Measurements from ENCODE around the gene PLXND1.
A peak's percentile ranks its signal among the peaks of the same experiment; 100 is the strongest.
"Not testable (repeated sequence)": the region's sequence is repeated elsewhere in the genome, so short reads cannot be mapped to it uniquely, and the experiment has no call there.

Gene PLXND1, protein sequence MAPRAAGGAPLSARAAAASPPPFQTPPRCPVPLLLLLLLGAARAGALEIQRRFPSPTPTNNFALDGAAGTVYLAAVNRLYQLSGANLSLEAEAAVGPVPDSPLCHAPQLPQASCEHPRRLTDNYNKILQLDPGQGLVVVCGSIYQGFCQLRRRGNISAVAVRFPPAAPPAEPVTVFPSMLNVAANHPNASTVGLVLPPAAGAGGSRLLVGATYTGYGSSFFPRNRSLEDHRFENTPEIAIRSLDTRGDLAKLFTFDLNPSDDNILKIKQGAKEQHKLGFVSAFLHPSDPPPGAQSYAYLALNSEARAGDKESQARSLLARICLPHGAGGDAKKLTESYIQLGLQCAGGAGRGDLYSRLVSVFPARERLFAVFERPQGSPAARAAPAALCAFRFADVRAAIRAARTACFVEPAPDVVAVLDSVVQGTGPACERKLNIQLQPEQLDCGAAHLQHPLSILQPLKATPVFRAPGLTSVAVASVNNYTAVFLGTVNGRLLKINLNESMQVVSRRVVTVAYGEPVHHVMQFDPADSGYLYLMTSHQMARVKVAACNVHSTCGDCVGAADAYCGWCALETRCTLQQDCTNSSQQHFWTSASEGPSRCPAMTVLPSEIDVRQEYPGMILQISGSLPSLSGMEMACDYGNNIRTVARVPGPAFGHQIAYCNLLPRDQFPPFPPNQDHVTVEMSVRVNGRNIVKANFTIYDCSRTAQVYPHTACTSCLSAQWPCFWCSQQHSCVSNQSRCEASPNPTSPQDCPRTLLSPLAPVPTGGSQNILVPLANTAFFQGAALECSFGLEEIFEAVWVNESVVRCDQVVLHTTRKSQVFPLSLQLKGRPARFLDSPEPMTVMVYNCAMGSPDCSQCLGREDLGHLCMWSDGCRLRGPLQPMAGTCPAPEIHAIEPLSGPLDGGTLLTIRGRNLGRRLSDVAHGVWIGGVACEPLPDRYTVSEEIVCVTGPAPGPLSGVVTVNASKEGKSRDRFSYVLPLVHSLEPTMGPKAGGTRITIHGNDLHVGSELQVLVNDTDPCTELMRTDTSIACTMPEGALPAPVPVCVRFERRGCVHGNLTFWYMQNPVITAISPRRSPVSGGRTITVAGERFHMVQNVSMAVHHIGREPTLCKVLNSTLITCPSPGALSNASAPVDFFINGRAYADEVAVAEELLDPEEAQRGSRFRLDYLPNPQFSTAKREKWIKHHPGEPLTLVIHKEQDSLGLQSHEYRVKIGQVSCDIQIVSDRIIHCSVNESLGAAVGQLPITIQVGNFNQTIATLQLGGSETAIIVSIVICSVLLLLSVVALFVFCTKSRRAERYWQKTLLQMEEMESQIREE (N-terminal part only)

DNA sequence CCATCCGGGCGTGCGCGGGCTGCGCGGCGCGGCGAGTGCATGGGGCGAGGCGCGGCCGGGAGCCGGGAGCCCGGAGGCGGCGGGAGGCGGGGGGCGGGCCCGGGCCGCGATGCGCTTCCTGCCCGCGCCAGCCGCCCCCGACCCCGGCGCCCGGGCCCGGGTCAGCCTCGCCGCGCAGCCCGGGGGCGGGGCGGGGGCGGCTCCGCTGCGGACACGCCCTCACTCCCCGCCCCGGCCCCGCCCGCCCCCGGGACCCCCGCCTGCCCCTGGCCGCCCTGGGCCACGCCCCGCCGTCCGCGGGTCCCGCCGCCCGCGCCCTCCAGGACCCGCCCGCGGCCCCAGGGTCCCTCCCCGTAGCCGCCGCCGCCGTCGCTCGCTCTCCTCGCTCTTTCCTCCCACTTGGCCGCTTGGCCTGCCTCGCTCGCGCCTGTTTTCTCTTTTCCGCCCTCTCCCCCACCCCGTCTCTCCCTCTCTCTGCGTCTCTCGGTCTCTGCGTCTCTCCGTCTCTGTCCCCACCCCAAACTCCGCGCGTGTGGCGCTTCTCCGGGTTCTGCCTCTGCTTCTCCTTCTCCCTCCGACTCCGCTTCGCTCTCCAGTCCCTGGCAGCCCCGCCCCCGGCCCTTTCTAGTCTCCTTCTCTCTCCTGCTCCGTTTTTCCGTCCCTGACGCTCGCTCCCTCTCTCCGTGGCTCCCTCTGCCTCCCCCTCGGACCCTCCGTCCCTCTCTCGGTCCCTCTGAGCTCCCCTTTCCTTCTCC is at the start of gene PLXND1:
Gene PLXND1, minus strand, starts transcription at position 41 of the 755 bp plus-strand sequence. Its CDS starts 37 bp downstream, at position 4.
- peak; percentile 59 for DNase-seq
- in situ Hi-C loops (cut with HindIII; ENCODE audit: low pct_ligation_motif_present, low pct_unique_long_range_greater_than_20kb, low sequenced_read_pairs), result no loop called here

DNA sequence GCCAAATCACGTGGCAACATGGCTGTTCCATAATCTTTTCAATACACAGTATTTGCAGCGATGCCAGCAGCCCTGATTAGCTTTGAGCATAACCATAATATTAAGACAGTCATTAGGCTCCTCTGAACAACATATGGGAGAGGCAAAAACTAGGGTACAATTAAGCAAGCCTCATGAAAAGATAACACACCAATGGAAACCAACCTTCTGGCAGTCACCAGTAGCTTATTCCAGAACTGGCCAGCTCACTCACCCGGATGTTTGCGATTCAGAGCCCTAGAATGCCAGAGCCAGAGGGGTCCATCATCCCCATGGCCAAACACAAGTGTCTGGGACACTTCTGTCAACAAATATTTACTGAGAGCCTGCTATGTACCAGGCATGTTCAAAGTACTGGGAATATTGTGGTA is 48.8 kb upstream of the PLXND1 start:
- in situ Hi-C loops (cut with HindIII; ENCODE audit: low pct_ligation_motif_present, low pct_unique_long_range_greater_than_20kb, low sequenced_read_pairs), result loop anchor here (25.0 kb wide), 1 partner anchor 182 kb away; no protein-coding TSS in a partner anchor
- DNase-seq, result no peak

DNA sequence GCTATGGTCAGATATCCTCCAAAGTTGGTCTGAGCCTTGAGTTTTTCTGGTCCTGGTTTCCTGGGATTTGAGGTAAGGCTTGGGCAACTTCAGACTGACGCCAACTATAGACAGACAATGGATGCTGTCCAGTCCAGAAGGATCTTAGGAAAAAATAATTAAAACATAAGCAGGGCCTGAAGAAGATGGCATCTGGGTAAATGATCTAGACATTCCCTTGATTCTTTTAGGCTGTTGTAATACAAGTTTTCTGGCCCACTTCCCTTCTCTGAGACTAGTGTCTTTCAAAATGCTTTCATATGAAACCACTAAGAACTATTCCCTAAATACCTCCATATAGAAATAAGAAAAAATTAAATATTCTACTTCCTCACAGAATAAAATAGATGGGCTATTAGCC is 47.7 kb upstream of the PLXND1 start:
- DNase-seq, result no peak
- in situ Hi-C loops (cut with HindIII; ENCODE audit: low pct_ligation_motif_present, low pct_unique_long_range_greater_than_20kb, low sequenced_read_pairs), result loop anchor here (25.0 kb wide), 1 partner anchor 183 kb away; no protein-coding TSS in a partner anchor

DNA sequence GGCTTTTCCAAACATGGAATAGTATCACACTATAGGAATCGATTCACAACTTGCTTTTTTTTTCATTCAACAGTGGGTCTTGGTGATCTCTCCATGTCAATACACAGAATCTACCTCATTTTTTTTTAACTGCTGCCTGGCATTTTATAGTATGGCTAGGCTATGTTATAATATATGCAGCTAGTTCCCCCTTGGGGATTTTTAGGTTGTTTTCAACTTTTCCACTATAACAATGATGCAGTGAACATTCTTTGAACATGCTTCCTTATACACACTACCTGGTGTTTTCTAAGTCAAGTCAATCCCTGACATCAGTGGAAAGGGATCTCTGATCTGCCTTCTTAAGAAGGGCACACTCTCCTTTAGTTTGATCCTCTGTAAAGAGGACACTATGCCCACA is 46.5 kb upstream of the PLXND1 start:
- DNase-seq, result no peak
- in situ Hi-C loops (cut with HindIII; ENCODE audit: low pct_ligation_motif_present, low pct_unique_long_range_greater_than_20kb, low sequenced_read_pairs), result loop anchor here (25.0 kb wide), 1 partner anchor 184 kb away; no protein-coding TSS in a partner anchor

DNA sequence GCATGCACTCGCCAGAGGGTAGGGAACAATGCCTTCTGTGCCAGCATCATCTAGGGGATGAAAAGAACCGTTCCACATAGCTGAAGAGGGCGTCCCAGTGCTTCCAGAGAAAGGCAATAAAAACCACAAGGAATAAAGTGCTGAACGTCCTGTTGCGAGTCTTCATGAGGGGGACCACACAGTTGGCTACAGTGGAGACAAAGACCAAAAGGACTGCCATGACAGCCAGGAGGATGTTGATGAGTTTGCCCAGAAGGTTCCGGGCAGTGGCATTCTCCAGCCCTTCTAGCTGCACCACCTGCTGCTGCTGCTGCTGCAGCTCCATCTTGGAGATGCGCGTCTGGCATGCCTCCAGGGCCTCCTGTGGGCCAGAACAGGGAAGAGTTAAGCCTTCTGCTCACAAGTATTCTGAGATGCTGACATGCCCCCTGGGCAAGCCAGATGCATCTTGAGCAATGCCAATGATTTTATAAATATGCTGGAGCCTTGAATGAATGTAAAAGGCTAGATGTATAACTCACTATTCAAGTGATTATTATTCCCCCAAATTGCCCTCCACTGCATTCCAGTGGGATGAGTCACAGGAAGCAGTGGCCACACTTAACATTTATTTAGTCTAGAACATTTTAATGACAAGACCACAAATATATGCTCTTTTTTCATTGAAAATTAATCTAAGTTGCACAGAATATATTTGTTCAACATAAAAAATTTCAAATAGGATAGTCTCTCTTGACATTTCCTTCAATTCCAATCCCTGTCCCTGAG is 45.1 kb upstream of the PLXND1 start:
- in situ Hi-C loops (cut with HindIII; ENCODE audit: low pct_ligation_motif_present, low pct_unique_long_range_greater_than_20kb, low sequenced_read_pairs), result loop anchor here (25.0 kb wide), 1 partner anchor 186 kb away; no protein-coding TSS in a partner anchor
- DNase-seq, result peak; percentile 70

DNA sequence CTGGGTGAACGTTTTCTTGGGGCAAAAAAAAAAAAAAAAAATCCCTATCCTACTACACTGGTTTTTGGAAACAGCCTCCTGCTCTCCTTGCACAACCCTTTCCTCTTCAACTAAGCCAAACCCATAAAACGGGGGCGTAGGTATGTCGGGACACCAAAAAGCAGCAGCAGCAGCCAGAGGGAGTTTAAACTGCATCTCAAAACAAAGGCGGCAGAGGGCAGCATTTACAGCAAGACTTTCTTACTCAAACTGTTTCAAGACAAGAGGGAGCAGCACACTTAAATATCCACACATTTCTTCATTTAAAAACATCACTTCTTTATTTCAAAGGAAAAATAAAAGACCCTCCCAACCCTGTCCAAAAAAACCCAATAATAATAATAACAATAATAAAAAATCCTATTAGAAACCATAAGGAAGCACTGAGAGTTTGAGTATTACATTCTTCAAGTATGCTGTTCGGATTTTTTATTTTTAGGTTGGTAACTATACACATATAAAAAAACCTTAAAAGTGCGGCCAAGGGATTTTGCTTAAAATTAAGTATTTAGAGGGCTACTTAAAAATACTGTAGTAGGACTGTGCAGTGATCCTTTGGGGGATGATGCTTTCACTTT is 43.9 kb upstream of the PLXND1 start:
- in situ Hi-C loops (cut with HindIII; ENCODE audit: low pct_ligation_motif_present, low pct_unique_long_range_greater_than_20kb, low sequenced_read_pairs), result loop anchor here (25.0 kb wide), 1 partner anchor 187 kb away; no protein-coding TSS in a partner anchor
- peak; percentile 59 for DNase-seq

DNA sequence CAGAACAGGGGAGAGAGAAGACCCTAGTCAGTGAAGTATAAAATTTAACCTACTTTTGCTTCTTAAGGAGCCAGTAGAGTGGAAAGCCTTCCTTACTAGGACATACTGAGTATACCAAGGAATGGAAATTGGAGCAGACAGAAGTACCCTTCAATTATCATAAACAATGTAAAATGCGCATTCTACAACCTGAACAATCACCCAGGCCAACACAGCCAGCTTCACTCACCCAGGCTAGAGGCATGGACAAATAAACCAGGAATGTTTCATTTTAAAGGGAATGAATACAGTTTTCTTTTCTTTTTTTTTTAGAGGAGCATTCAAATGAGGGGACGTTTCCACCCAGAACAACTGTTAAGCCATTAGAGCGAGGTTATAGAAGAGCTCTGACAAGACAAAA is 41.9 kb upstream of the PLXND1 start:
- DNase-seq, result no peak
- in situ Hi-C loops (cut with HindIII; ENCODE audit: low pct_ligation_motif_present, low pct_unique_long_range_greater_than_20kb, low sequenced_read_pairs), result no loop called here

DNA sequence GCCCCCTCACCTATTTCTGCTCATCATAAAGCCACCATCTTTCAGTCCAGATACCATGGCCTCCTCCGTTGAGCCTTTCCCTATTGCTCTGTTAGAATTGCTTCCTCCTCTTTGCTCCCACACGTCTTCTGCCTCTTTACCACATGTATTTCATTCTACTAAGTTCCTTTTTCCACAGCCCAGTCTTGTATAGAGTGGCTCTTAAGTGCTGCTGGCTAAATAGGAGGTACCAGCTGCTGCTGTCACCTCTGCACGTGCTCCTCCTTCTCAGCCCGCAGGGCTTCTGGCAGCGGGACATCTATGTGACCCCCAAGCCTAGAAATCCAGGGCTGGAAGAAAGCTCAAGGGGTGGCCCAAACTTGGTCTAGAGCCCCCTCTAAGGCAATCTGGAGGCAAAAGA is 38.8 kb upstream of the PLXND1 start:
- no peak for DNase-seq
- in situ Hi-C loops (cut with HindIII; ENCODE audit: low pct_ligation_motif_present, low pct_unique_long_range_greater_than_20kb, low sequenced_read_pairs), result no loop called here

DNA sequence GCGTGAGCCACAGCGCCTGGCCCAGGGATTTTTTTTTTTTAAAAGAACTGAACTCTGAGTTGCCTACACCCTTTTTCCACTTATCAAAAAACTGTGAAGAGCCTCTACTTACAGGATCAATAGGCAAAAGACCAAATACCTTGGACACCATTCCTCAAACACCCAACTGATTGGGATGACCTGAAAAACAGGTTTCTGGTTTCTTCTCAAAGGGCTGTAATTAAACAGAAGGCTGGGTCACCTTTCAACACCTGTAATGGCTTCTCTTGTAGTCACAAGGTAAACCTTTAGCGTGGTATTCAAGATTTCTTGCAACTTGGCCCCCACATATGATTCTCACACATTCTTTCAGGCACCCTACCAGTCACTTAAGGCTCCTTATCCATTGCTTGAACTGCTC is 38.4 kb upstream of the PLXND1 start:
- DNase-seq, result no peak
- in situ Hi-C loops (cut with HindIII; ENCODE audit: low pct_ligation_motif_present, low pct_unique_long_range_greater_than_20kb, low sequenced_read_pairs), result no loop called here

DNA sequence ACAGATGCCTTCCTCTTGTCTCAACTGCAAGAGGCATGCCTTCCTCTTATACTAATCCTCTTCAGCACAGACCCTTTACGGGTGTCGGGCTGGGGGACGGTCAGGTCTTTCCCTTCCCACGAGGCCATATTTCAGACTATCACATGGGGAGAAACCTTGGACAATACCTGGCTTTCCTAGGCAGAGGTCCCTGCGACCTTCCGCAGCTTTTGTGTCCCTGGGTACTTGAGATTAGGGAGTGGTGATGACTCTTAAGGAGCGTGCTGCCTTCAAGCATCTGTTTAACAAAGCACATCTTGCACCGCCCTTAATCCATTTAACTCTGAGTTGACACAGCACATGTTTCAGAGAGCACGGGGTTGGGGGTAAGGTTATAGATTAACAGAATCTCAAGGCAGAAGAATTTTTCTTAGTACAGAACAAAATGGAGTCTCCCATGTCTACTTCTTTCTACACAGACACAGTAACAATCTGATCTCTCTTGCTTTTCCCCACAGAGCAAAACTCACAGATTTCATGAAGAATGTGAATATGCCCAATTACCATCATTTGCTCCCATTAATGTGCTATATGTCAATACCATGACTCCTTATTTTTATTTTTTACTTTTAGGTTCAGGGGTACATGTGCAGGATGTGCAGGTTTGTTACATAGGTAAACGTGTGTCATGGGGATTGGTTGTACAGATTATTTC is 35.2 kb upstream of the PLXND1 start:
- DNase-seq; in situ Hi-C loops (cut with HindIII; ENCODE audit: low pct_ligation_motif_present, low pct_unique_long_range_greater_than_20kb, low sequenced_read_pairs): not testable (repeated sequence)

DNA sequence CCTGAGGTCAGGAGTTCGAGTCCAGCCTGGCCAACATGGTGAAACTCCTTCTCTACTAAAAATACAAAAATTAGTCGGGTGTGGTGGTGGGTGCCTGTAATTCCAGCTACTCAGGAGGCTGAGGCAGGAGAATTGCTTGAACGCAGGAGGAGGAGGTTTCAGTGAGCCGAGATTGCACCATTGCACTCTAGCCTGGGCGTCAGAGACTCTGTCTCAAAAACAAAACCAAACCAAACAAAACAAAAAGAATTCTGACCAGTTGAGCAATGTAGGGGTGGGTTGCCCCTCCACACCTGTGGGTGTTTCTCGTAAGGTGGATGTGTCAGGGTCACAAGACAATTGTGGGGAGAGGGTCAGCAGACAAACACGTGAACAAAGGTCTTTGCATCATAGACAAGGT is 34.5 kb upstream of the PLXND1 start:
- in situ Hi-C loops (cut with HindIII; ENCODE audit: low pct_ligation_motif_present, low pct_unique_long_range_greater_than_20kb, low sequenced_read_pairs), result not testable (repeated sequence)

DNA sequence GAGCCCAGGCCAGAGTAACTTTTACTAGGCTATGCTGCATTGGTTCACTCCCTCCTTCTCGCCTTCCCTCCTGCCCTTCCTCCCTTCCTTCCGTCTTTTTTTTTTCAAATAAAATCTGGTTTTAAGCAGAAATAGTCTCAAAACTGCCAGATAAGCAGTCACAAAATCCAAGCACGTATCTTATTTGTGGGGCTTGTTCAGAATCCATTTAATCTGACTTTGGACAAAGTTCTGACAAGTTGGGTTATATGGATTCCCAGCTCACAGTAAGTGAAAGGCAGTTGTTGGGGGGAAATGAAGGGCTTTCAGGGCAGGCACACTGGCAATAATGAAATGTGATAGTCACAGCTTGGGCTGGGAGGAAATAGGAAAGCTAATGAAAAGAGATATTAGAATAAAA is 32.0 kb upstream of the PLXND1 start:
- in situ Hi-C loops (cut with HindIII; ENCODE audit: low pct_ligation_motif_present, low pct_unique_long_range_greater_than_20kb, low sequenced_read_pairs), result no loop called here
- DNase-seq, result no peak

More for the DNA sequence above, 34.5 kb upstream of the PLXND1 start:
- not testable (repeated sequence) for DNase-seq

DNA sequence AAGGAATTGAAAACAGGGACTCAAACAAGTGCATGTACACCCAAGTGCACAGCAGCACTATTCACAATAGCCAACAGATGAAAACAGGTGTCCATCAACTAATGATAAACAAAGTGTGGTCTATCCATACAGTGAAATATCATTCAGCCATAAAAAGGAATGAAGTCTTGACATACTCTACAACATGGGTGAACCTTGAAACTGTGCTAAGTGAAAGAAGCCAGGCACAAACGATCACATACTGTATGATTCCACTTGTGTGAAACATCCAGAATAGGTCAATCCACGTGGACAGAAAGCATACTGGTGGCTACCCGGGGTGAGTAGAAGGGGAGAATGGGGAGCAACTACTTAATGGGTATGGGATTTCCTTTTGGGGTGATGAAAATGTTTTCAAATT is 29.6 kb upstream of the PLXND1 start:
- in situ Hi-C loops (cut with HindIII; ENCODE audit: low pct_ligation_motif_present, low pct_unique_long_range_greater_than_20kb, low sequenced_read_pairs), result no loop called here
- DNase-seq, result no peak

DNA sequence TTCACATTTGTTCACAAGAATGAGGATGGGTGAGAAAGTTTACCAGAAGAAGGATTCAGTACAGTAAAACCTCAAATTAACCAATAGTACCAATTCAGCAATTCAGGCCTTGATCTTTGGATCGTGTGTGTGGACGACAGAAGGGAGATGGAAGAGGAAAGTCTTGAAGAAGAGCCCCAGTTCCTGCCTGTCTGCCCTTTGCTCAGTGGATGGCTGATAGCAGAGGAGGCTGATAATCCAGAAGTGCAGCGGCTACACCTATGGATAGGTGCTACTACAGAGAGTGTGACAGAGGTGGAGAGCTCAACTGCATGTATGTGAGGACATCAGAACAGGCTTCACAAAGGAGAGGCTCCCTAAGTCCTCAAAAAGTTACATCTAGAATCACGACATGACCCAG is 29.2 kb upstream of the PLXND1 start:
- in situ Hi-C loops (cut with HindIII; ENCODE audit: low pct_ligation_motif_present, low pct_unique_long_range_greater_than_20kb, low sequenced_read_pairs), result no loop called here

DNA sequence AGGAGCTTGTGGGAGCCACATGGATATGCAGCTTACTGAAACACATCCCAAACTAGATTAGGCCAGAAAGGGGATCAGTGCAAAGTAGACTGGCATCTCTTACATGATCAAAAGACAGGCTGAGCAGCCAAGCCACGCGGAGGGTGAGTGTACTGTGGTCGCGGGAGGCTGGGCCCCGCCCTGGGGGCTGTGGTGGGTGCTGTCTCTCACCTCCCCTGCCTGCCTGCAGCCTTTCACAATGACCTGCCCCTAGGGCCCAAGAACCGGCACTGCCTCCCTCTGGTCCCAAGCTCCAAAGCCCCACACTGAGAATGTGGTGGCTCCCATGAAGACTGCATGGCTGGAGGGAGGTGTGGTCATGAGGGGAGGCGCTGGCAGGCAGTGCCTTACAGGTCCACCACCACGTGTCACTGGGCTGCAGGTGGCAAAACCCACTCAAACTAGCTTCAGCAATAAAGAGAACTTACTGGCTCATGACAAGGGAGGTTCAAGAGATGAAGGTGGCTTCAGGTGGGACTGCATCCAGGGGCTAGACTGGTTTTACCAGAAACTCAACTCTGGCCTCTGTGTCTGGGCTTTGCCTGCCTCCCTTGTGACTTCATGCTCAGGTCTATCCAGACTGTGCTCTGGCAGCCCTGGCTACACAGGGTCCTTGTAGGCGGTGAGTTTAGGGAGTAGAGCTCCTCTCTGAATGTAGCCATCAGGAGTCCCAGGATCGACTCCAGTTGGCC is 27.4 kb upstream of the PLXND1 start:
- in situ Hi-C loops (cut with HindIII; ENCODE audit: low pct_ligation_motif_present, low pct_unique_long_range_greater_than_20kb, low sequenced_read_pairs), result no loop called here
- DNase-seq, result no peak

More for the DNA sequence above, 29.2 kb upstream of the PLXND1 start:
- no peak for DNase-seq

Data from ACHN (cell line).